ENCODE results near the gene SNX13.
A peak's percentile ranks its signal among the peaks of the same experiment; 100 is the strongest.
"Not testable (repeated sequence)": the region's sequence is repeated elsewhere in the genome, so short reads cannot be mapped to it uniquely, and the experiment has no call there.

SNX13 gene

GRCh38 chr7:17912536-17913235 is 27.6 kb downstream of the SNX13 start:
- DNase-seq (ENCODE audit: low spot score) = no peak

GRCh38 chr7:17912050-17912449 is 28.2 kb downstream of the SNX13 start:
- no peak for DNase-seq (ENCODE audit: low spot score)

GRCh38 chr7:17910377-17910776 is 29.9 kb downstream of the SNX13 start:
- no peak for DNase-seq (ENCODE audit: low spot score)

GRCh38 chr7:17909310-17909709 is 31.0 kb downstream of the SNX13 start:
- DNase-seq (ENCODE audit: low spot score) = not testable (repeated sequence)

- no peak for DNase-seq (ENCODE audit: low spot score)
Measured at GRCh38 chr7:17907014-17907413, 33.3 kb downstream of the SNX13 start.

GRCh38 chr7:17903337-17903736 is 37.0 kb downstream of the SNX13 start:
- no peak for DNase-seq (ENCODE audit: low spot score)

- no peak for DNase-seq (ENCODE audit: low spot score)
Measured at GRCh38 chr7:17902599-17902998, 37.7 kb downstream of the SNX13 start.

GRCh38 chr7:17900464-17900863 is 39.8 kb downstream of the SNX13 start:
- DNase-seq (ENCODE audit: low spot score) = no peak

- DNase-seq (ENCODE audit: low spot score) = peak; percentile 75
Measured at GRCh38 chr7:17898111-17898510, 42.2 kb downstream of the SNX13 start.

- DNase-seq (ENCODE audit: low spot score) = no peak
Measured at GRCh38 chr7:17887286-17887685, 53.0 kb downstream of the SNX13 start.

- DNase-seq (ENCODE audit: low spot score) = no peak
Measured at GRCh38 chr7:17882685-17883084, 57.6 kb downstream of the SNX13 start.

GRCh38 chr7:17879075-17879661 is 61.1 kb downstream of the SNX13 start:
- DNase-seq (ENCODE audit: low spot score) = no peak

GRCh38 chr7:17878627-17879026 is 61.7 kb downstream of the SNX13 start:
- DNase-seq (ENCODE audit: low spot score) = no peak

- no peak for DNase-seq (ENCODE audit: low spot score)
Measured at GRCh38 chr7:17871815-17872533, 68.3 kb downstream of the SNX13 start.

- no peak for DNase-seq (ENCODE audit: low spot score)
Measured at GRCh38 chr7:17870406-17870805, 69.9 kb downstream of the SNX13 start.

GRCh38 chr7:17863809-17864143 is 76.5 kb downstream of the SNX13 start:
- no peak for DNase-seq (ENCODE audit: low spot score)

- no peak for DNase-seq (ENCODE audit: low spot score)
Measured at GRCh38 chr7:17863095-17863808, 77.0 kb downstream of the SNX13 start.

- no peak for DNase-seq (ENCODE audit: low spot score)
Measured at GRCh38 chr7:17856251-17856650, 84.0 kb downstream of the SNX13 start.

GRCh38 chr7:17855202-17855601 is 85.1 kb downstream of the SNX13 start:
- no peak for DNase-seq (ENCODE audit: low spot score)

- DNase-seq (ENCODE audit: low spot score) = no peak
Measured at GRCh38 chr7:17854261-17855047, 85.8 kb downstream of the SNX13 start.

- no peak for DNase-seq (ENCODE audit: low spot score)
Measured at GRCh38 chr7:17852361-17852760, 87.9 kb downstream of the SNX13 start.

- DNase-seq (ENCODE audit: low spot score) = peak; percentile 61
Measured at GRCh38 chr7:17849504-17849903, 90.8 kb downstream of the SNX13 start.

Data from COLO829 (cell line).